Panc1 (cell line): Measurements from ENCODE around the gene CEP162. TPM values are rescaled to one million over a fixed set of nuclear protein-coding genes. Genes with fewer than 3 reads are reported as not detected.

Experiments used
- ATAC-seq: fragments of 200-7000 bp; cut with Tn5 transposase; 2 replicates; pipeline ENCODE4 v1.9.1; 2020; ENCODE audit warnings: mild to moderate bottlenecking, moderate library complexity
- Bru-seq: library from RNA; stranded (reverse); fragments of 400-500 nt; gene quantifications from one replicate; lab custom pipeline; 2021; lab: Mats Ljungman, UMichigan
- BruChase-seq, 2 experiments: library from RNA; stranded (reverse); fragments of 400-500 nt; gene quantifications; one replicate each; lab custom pipeline; 2021; lab: Mats Ljungman, UMichigan
- BruUV-seq: library from RNA; stranded (reverse); fragments of 400-500 nt; replicated peaks from 2 replicates; lab custom pipeline; 2021; lab: Mats Ljungman, UMichigan
- CTCF ChIA-PET: fragments of 300-600 bp; sonication (Branson Sonifier 250); formaldehyde crosslinking; loops from one replicate; lab custom pipeline; 2022; ENCODE audit warnings: antibody characterized with exemption; lab: Charles Lee
- POLR2A ChIA-PET: fragments of 300-600 bp; sonication (Branson Sonifier 250); formaldehyde crosslinking; loops from one replicate; lab custom pipeline; 2022; ENCODE audit warnings: antibody characterized with exemption; lab: Charles Lee
- DNase-seq: peaks from one replicate; pipeline ENCODE4 v3.0.0-alpha.2; 2010; ENCODE audit warnings: low read depth, low spot score
- H3K27ac ChIP-seq: 2 replicates; pipeline ENCODE4 v1.5.1; 2011; ENCODE audit warnings: mild to moderate bottlenecking, low read length, inconsistent platforms
- H3K27me3 ChIP-seq: fragments of 200-500 bp; sonication (Bioruptor generic); 2 replicates; pipeline ENCODE4 v1.6.0; 2014; ENCODE audit warnings: low read length, inconsistent platforms; ENCODE audit not compliant: control insufficient read depth, insufficient read depth
- H3K36me3 ChIP-seq: fragments of 200-500 bp; sonication (Bioruptor generic); 2 replicates; pipeline ENCODE4 v1.5.1; 2014; ENCODE audit warnings: inconsistent platforms, mild to moderate bottlenecking, low read length, moderate library complexity; ENCODE audit not compliant: control insufficient read depth, insufficient read depth
- H3K4me1 ChIP-seq: 2 replicates; pipeline ENCODE4 v1.5.1; 2011; ENCODE audit warnings: inconsistent platforms, mild to moderate bottlenecking, low read length, moderate library complexity; ENCODE audit not compliant: control insufficient read depth, insufficient read depth
- H3K4me3 ChIP-seq, 2 experiments: 2 replicates each; pipeline ENCODE4 v1.5.1; 2011 to 2012; ENCODE audit warnings: low read depth in 2 of 2, low read length in 2 of 2, mild to moderate bottlenecking in 2 of 2, inconsistent platforms in 1 of 2, moderate library complexity in 1 of 2
- H3K9me3 ChIP-seq: fragments of 200-500 bp; sonication (Bioruptor generic); 2 replicates; pipeline ENCODE4 v1.5.1; 2014; ENCODE audit warnings: low read depth, mild to moderate bottlenecking, inconsistent platforms, low read length, moderate library complexity; ENCODE audit not compliant: control insufficient read depth, insufficient read depth
- CTCF ChIP-seq: fragments of 450-650 bp; IDR thresholded peaks from 2 replicates; pipeline ENCODE4 v1.5.1; 2017; ENCODE audit warnings: mild to moderate bottlenecking
- POLR2AphosphoS5 ChIP-seq: IDR thresholded peaks from 2 replicates; pipeline ENCODE4 v1.6.1; 2012; ENCODE audit warnings: mild to moderate bottlenecking, low read depth, low read length, moderate library complexity
- REST ChIP-seq, 2 experiments: IDR thresholded peaks; 2 replicates each; pipeline ENCODE4 v1.6.1; 2011 to 2012; ENCODE audit warnings: low read depth in 2 of 2, control low read depth in 1 of 2, low read length in 1 of 2, mild to moderate bottlenecking in 1 of 2, moderate library complexity in 1 of 2; ENCODE audit not compliant: insufficient read depth in 1 of 2
- SIN3A ChIP-seq: IDR thresholded peaks from 2 replicates; pipeline ENCODE4 v1.6.1; 2012; ENCODE audit warnings: low read depth, mild to moderate bottlenecking, low read length, moderate library complexity, borderline replicate concordance; ENCODE audit not compliant: insufficient read depth
- TCF7L2 ChIP-seq: IDR thresholded peaks from 2 replicates; pipeline ENCODE4 v1.6.1; 2011; ENCODE audit warnings: mild to moderate bottlenecking, low read depth, low read length, inconsistent platforms
- in situ Hi-C: cut with HindIII; loops from 2 replicates; pipeline ENCODE4 v1.10.0; 2016; ENCODE audit warnings: low sequenced_read_pairs, low pct_unique_long_range_greater_than_20kb
- intact Hi-C: fragments of 100-400 bp; cut with micrococcal nuclease; formaldehyde crosslinking; loops from one replicate; pipeline ENCODE4 v1.10.0; 2022; ENCODE audit not compliant: unreplicated experiment
- long read RNA-seq: library from polyadenylated mRNA; unstranded; transcript quantifications from one replicate; pipeline ENCODE4 v2.0.0, GENCODE V29; 2021; ENCODE audit not compliant: unreplicated experiment
- polyA plus RNA-seq: library from polyadenylated mRNA; unstranded; fragments of >200 nt; gene quantifications from one replicate; pipeline ENCODE4 v1.2.1, GENCODE V29; 2012; ENCODE audit warnings: missing spikeins; ENCODE audit not compliant: insufficient read length
- total RNA-seq: library from RNA; stranded (reverse); gene quantifications from one replicate; pipeline ENCODE4 v1.2.1, GENCODE V29; 2021; ENCODE audit not compliant: unreplicated experiment

Gene CEP162
- total RNA-seq (5.3 TPM), Bru-seq, nascent RNA (percentile 63 among the genes with signal in this experiment), BruChase-seq, experiment 1, labeled RNA remaining after a 2-hour chase (percentile 60 among the genes with signal in this experiment), BruChase-seq, experiment 2, labeled RNA remaining after a 6-hour chase (percentile 52 among the genes with signal in this experiment)
- 1.6 TPM for polyA plus RNA-seq
- long read RNA-seq, full-length matches to known transcripts: 1 of 6 reads
- long read RNA-seq, partial matches to known transcripts: 4 of 6 reads
- long read RNA-seq, other reads (novel, unspliced or antisense): 1 of 6 reads

- H3K4me1 ChIP-seq: peaks cover 6% of the 10 kb centered on the region
- peak within 1 kb of the TSS; percentile 90 to 100 for H3K4me3 ChIP-seq
- H3K9me3 ChIP-seq: no peaks in the 10 kb centered on the region
- intact Hi-C loops: loop anchor here (10.0 kb wide), 1 partner anchor 613 kb away; no protein-coding TSS in a partner anchor
- CTCF ChIA-PET: interaction anchor here (0.8 to 1.5 kb wide), 2 partner anchors 13 to 346 kb away, joined by 4 to 5 read pairs; no protein-coding TSS in a partner anchor
- TF ChIP-seq TCF7L2: no peak
- TF ChIP-seq SIN3A: peak; percentile 91
- no peak for TF ChIP-seq REST (IDR thresholded peaks at IDR 0.05; ENCODE audit: insufficient read depth in 1 of 2, low read depth in 2 of 2, low read length in 1 of 2)
- TF ChIP-seq POLR2AphosphoS5: no peak
- peak; percentile 80 for TF ChIP-seq CTCF
- POLR2A ChIA-PET: interaction anchor here (0.6 kb wide), 1 partner anchor 358 kb away, joined by 4 read pairs; no protein-coding TSS in a partner anchor
- peaks cover 11% of the 10 kb centered on the region for H3K27me3 ChIP-seq
- H3K27ac ChIP-seq: peak within 1 kb of the TSS; percentile 93
- ATAC-seq (peak; percentile 100), DNase-seq (peak; percentile 87)
- BruUV-seq: no TSS peak
- in situ Hi-C loops: no loop called here
- H3K36me3 ChIP-seq: no peaks in the 10 kb centered on the region
Observed at GRCh38 chr6:84227434-84228197, at the start of gene CEP162. Gene CEP162 (minus strand): TSS chr6:84227643. CDS start chr6:84226393, 1,250 bp downstream.

- ATAC-seq (no peak), DNase-seq (no peak)
- no peaks in the 10 kb centered on the region for H3K27me3 ChIP-seq
- POLR2A ChIA-PET: no interaction called here
- H3K36me3 ChIP-seq: no peaks in the 10 kb centered on the region
- H3K27ac ChIP-seq: no peak overlapping the region
- intact Hi-C loops: no loop called here
- H3K4me3 ChIP-seq: no peak overlapping the region
- CTCF ChIA-PET: no interaction called here
- no peaks in the 10 kb centered on the region for H3K4me1 ChIP-seq
- BruUV-seq: no TSS peak
- no peak for TF ChIP-seq POLR2AphosphoS5
- TF ChIP-seq CTCF: no peak
- TF ChIP-seq SIN3A: no peak
- TF ChIP-seq TCF7L2: no peak
- TF ChIP-seq REST (IDR thresholded peaks at IDR 0.05; ENCODE audit: insufficient read depth in 1 of 2, low read depth in 2 of 2, low read length in 1 of 2): no peak
- H3K9me3 ChIP-seq: no peaks in the 10 kb centered on the region
- in situ Hi-C loops: no loop called here
Observed at GRCh38 chr6:84274856-84275255, 47.4 kb upstream of the CEP162 start.
